Diencephalon (tissue), 1 donor: ENCODE results near the gene ORC5. TPM values are rescaled to one million over a fixed set of nuclear protein-coding genes. Genes with fewer than 3 reads are reported as not detected.

Source experiments
- total RNA-seq: library from RNA; depleted of rRNA; stranded (reverse); fragments of >200 nt; gene quantifications from one replicate; pipeline ENCODE4 v1.2.3, GENCODE V29; 2014

Gene ORC5
- 48.0 TPM for total RNA-seq

DNA sequence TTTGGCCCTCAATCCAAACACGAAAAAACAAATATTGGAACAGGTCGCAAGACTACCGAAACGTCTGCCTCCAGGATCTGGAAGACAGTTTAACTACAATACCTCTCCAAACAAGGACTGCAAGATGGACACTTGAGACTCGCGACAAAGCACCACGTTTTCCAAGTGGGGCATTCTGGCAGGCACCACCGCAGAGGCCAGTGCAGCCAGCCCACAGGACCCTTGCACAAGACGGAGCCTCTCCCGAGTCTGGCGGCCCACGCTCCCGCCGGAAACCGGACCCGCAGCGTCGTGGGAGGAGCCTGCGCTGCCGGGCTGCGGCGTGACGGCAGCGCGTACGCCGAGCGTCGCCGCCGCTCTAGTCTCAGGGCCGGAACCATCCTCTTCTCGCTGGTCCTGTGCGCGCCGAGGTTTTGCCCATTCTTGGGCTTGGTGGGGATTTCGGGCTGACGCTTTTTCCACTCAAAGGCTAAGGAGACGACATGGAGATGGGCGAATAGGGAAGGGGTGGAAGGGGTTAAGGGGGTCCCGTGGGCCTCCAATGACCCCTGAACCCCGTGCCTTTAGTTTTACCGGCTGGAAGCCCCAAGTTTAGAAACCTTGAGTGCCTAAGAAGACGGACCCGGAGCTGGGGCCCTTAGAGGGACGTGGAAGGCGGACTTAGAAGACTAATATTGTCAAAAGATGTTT is at the start of gene ORC5:
Gene ORC5 (minus strand): TSS at position 283 of the 690 bp plus-strand sequence. CDS start 109 bp downstream, at position 174.

Other genes starting within 250 kb of the ORC5 start
- 77.0 TPM for gene RELN, start 218.4 kb downstream of the ORC5 start, total RNA-seq
- gene LHFPL3, start 120.6 kb upstream of the ORC5 start, total RNA-seq, result 66.0 TPM